Stimulated activated CD4-positive, alpha-beta T cell treated with anti-CD3 and anti-CD28 coated beads, Interleukin-1b, Interleukin-23, amount 100 ng/mL, for 4 hours (primary cell): ENCODE measurements around the gene VPS13D.

Experiments used
- DNase-seq, 2 donors: peaks; one replicate each; pipeline ENCODE4 v3.0.0-alpha.2; 2020; ENCODE audit warnings: low read depth in 2 of 2

VPS13D gene

GRCh38 chr1:12539320-12539704, 309.5 kb downstream of the VPS13D start:
- DNase-seq: no peak

- DNase-seq: no peak
Observed at GRCh38 chr1:12539705-12540579, 310.1 kb downstream of the VPS13D start.

GRCh38 chr1:12540580-12541273, 310.9 kb downstream of the VPS13D start:
- no peak for DNase-seq

- DNase-seq: no peak
Observed at GRCh38 chr1:12541274-12542137, 311.7 kb downstream of the VPS13D start.

- no peak for DNase-seq
Observed at GRCh38 chr1:12542138-12542465, 312.3 kb downstream of the VPS13D start.

GRCh38 chr1:12542616-12543592, 313.1 kb downstream of the VPS13D start:
- no peak for DNase-seq

GRCh38 chr1:12543740-12544154, 313.9 kb downstream of the VPS13D start:
- no peak for DNase-seq

- DNase-seq: no peak
Observed at GRCh38 chr1:12544357-12544756, 314.5 kb downstream of the VPS13D start.

GRCh38 chr1:12544992-12545391, 315.2 kb downstream of the VPS13D start:
- no peak for DNase-seq

GRCh38 chr1:12546771-12547585, 317.1 kb downstream of the VPS13D start:
- DNase-seq: no peak

GRCh38 chr1:12547586-12548225, 317.9 kb downstream of the VPS13D start:
- DNase-seq: no peak

- DNase-seq: no peak
Observed at GRCh38 chr1:12548279-12548972, 318.6 kb downstream of the VPS13D start.

- no peak for DNase-seq
Observed at GRCh38 chr1:12548973-12549459, 319.2 kb downstream of the VPS13D start.

- peak in 1 of 2 donors; percentile 6 for DNase-seq
Observed at GRCh38 chr1:12549460-12550349, 319.9 kb downstream of the VPS13D start.

GRCh38 chr1:12551584-12551983, 321.8 kb downstream of the VPS13D start:
- no peak for DNase-seq

- DNase-seq: no peak
Observed at GRCh38 chr1:12552111-12552888, 322.5 kb downstream of the VPS13D start.
